HepG2 (cell line): Measurements from ENCODE around the gene FGGY. TPM values are rescaled to one million over a fixed set of nuclear protein-coding genes. Genes with fewer than 3 reads are reported as not detected.

ENCODE experiments used
- ERF ChIP-seq: IDR thresholded peaks from 2 replicates; pipeline ENCODE4 v1.6.1; 2018; ENCODE audit warnings: missing biosample characterization, missing genetic modification reagents
- ETS1 ChIP-seq: sonication (generic); formaldehyde crosslinking; IDR thresholded peaks from 2 replicates; pipeline ENCODE4 v1.4.0; 2020; ENCODE audit warnings: missing genetic modification reagents
- GATAD2A ChIP-seq: IDR thresholded peaks from 2 replicates; pipeline ENCODE4 v1.6.1; 2016
- GLMP ChIP-seq: sonication (generic); formaldehyde crosslinking; IDR thresholded peaks from 2 replicates; pipeline ENCODE4 v1.9.0; 2021; ENCODE audit warnings: missing genetic modification reagents, mild to moderate bottlenecking, borderline replicate concordance
- HNF4G ChIP-seq, 2 experiments: sonication (generic) in 1 of 2; formaldehyde crosslinking in 1 of 2; IDR thresholded peaks; 2 replicates each; pipeline versions ENCODE4 v1.4.0 to v1.6.1; 2011 to 2020; ENCODE audit warnings: borderline replicate concordance in 2 of 2, low read depth in 2 of 2, mild to moderate bottlenecking in 2 of 2, low read length in 1 of 2, missing genetic modification reagents in 1 of 2, moderate library complexity in 1 of 2
- NR0B2 ChIP-seq: sonication (generic); formaldehyde crosslinking; IDR thresholded peaks from 2 replicates; pipeline ENCODE4 v1.4.0; 2020; ENCODE audit warnings: mild to moderate bottlenecking, missing genetic modification reagents
- PAXIP1 ChIP-seq: sonication (generic); formaldehyde crosslinking; conservative IDR thresholded peaks from 2 replicates; pipeline ENCODE4 v1.4.0; 2020; ENCODE audit warnings: mild to moderate bottlenecking, missing genetic modification reagents, moderate library complexity
- RXRB ChIP-seq: IDR thresholded peaks from 2 replicates; pipeline ENCODE4 v1.6.1; 2016; ENCODE audit warnings: borderline replicate concordance, missing genetic modification reagents, missing compliant biosample characterization
- ZFP62 ChIP-seq: sonication (generic); formaldehyde crosslinking; IDR thresholded peaks from 2 replicates; pipeline ENCODE4 v1.4.0; 2020; ENCODE audit warnings: missing genetic modification reagents
- ZMYM4 ChIP-seq: sonication (generic); formaldehyde crosslinking; IDR thresholded peaks from 2 replicates; pipeline ENCODE4 v1.8.1; 2023; ENCODE audit warnings: mild to moderate bottlenecking, missing genetic modification reagents
- ZNF274 ChIP-seq: sonication (generic); formaldehyde crosslinking; IDR thresholded peaks from 2 replicates; pipeline ENCODE4 v1.5.1; 2020; ENCODE audit warnings: mild to moderate bottlenecking, missing genetic modification reagents
- ZNF3 ChIP-seq: IDR thresholded peaks from 2 replicates; pipeline ENCODE4 v1.7.0; 2017; ENCODE audit warnings: inconsistent platforms
- ZNF318 ChIP-seq: sonication (generic); formaldehyde crosslinking; IDR thresholded peaks from 2 replicates; pipeline ENCODE4 v1.4.0; 2020; ENCODE audit warnings: mild to moderate bottlenecking, missing genetic modification reagents
- polyA plus RNA-seq, 8 experiments: library from polyadenylated mRNA; depleted of rRNA in 3 of 8; stranded (reverse) in 7 of 8; unstranded in 1 of 8; fragments of >200 nt; fragmentation: Illumina TruSeq in 4 of 8; extraction: Trizol in 4 of 8; gene quantifications; 2 replicates each; pipeline versions ENCODE4 v1.2.1 to v1.2.3, GENCODE V29; 2011 to 2016; ENCODE audit warnings: low read depth in 4 of 8, missing spikeins in 1 of 8, mixed read lengths in 1 of 8; ENCODE audit not compliant: insufficient read depth in 1 of 8
- total RNA-seq, 5 experiments: library from RNA; depleted of rRNA; stranded (reverse); fragments of >200 nt; fragmentation: Illumina TruSeq; extraction: Trizol; gene quantifications; 2 replicates each; pipeline ENCODE4 v1.2.3, GENCODE V29; 2016; ENCODE audit warnings: low read depth in 1 of 5

The FGGY gene
- total and polyA plus RNA-seq, 2 of the 13 experiments (the other 11 are each of a cell fraction or from before 2014, with no cell fraction given): 15.7 to 27.5 TPM

- TF ChIP-seq ZMYM4 (CRISPR knock-in tag) (peak; percentile 5; the same call in 1 of the 2 replicates), NR0B2 (CRISPR knock-in tag) (no peak), ZNF274 (CRISPR knock-in tag) (no peak), ZNF3 (CRISPR knock-in tag) (peak; percentile 93), ETS1 (CRISPR knock-in tag) (no peak), ERF (CRISPR knock-in tag) (no peak), ZNF318 (CRISPR knock-in tag) (no peak), PAXIP1 (CRISPR knock-in tag) (peak; percentile 44), HNF4G (IDR thresholded peaks at IDR 0.05; ENCODE audit: borderline replicate concordance, low read depth, low read length) (peak; percentile 63; the same call in 1 of the 2 replicates), HNF4G (CRISPR knock-in tag; IDR thresholded peaks at IDR 0.05; ENCODE audit: borderline replicate concordance, low read depth) (no peak), ZFP62 (CRISPR knock-in tag) (no peak), RXRB (CRISPR knock-in tag) (peak; percentile 40; the same call in 1 of the 2 replicates), GATAD2A (CRISPR knock-in tag) (peak; percentile 59; the same call in 1 of the 2 replicates), GLMP (no peak)
These were observed 361.1 kb downstream of the FGGY start (continued) for GRCh38 chr1:59657873-59658465.
